Measurements from ENCODE around the gene HSF2BP. TPM values are rescaled to one million over a fixed set of nuclear protein-coding genes. Genes with fewer than 3 reads are reported as not detected.

The HSF2BP gene
- total RNA-seq, 1 experiment from 2014 or later, result 1.5 TPM

- CTCF ChIA-PET, result interaction anchor here (0.6 kb wide), 1 partner anchor 9 kb away, joined by 4 read pairs; no protein-coding TSS in a partner anchor
- Mint-ChIP-seq H3K4me1 (ENCODE audit: low read depth, unreplicated experiment) (no peaks in the 10 kb centered on the region), H3K27ac (ENCODE audit: unreplicated experiment) (no peak overlapping the region), H3K36me3 (ENCODE audit: insufficient read depth, unreplicated experiment) (peaks cover 12% of the 10 kb centered on the region), H3K4me3 (ENCODE audit: low read depth, unreplicated experiment) (no peak overlapping the region), H3K27me3 (ENCODE audit: unreplicated experiment) (no peaks in the 10 kb centered on the region), H3K9me3 (ENCODE audit: low read depth, unreplicated experiment) (no peaks in the 10 kb centered on the region)
- TF ChIP-seq CTCF (IDR thresholded peaks at IDR 0.05; ENCODE audit: unreplicated experiment), result no peak
- intact Hi-C loops (cut with micrococcal nuclease; ENCODE audit: unreplicated experiment), result no loop called here
- no peak for DNase-seq
- no TSS peak for BruUV-seq (replicated peaks)
These were observed 38.7 kb upstream of the HSF2BP start for GRCh38 chr21:43697758-43698643.

- H3K36me3 Mint-ChIP-seq (ENCODE audit: insufficient read depth, unreplicated experiment), result peaks cover 18% of the 10 kb centered on the region
- BruUV-seq (replicated peaks), result no TSS peak
- H3K4me3 Mint-ChIP-seq (ENCODE audit: low read depth, unreplicated experiment), result no peak overlapping the region
- CTCF ChIA-PET, result interaction anchor here (0.7 kb wide), 1 partner anchor 147 kb away, joined by 4 read pairs; no protein-coding TSS in a partner anchor
- H3K27ac Mint-ChIP-seq (ENCODE audit: unreplicated experiment), result no peak overlapping the region
- no peak for TF ChIP-seq CTCF (IDR thresholded peaks at IDR 0.05; ENCODE audit: unreplicated experiment)
- no peaks in the 10 kb centered on the region for H3K9me3 Mint-ChIP-seq (ENCODE audit: low read depth, unreplicated experiment)
- no peak for DNase-seq
- H3K4me1 Mint-ChIP-seq (ENCODE audit: low read depth, unreplicated experiment), result no peaks in the 10 kb centered on the region
- intact Hi-C loops (cut with micrococcal nuclease; ENCODE audit: unreplicated experiment), result no loop called here
- H3K27me3 Mint-ChIP-seq (ENCODE audit: unreplicated experiment), result no peaks in the 10 kb centered on the region
These were observed 36.9 kb upstream of the HSF2BP start for GRCh38 chr21:43696214-43696613.

- Mint-ChIP-seq H3K4me1 (ENCODE audit: low read depth, unreplicated experiment) (no peaks in the 10 kb centered on the region), H3K4me3 (ENCODE audit: low read depth, unreplicated experiment) (no peak overlapping the region), H3K27me3 (ENCODE audit: unreplicated experiment) (no peaks in the 10 kb centered on the region), H3K27ac (ENCODE audit: unreplicated experiment) (no peak overlapping the region), H3K9me3 (ENCODE audit: low read depth, unreplicated experiment) (no peaks in the 10 kb centered on the region), H3K36me3 (ENCODE audit: insufficient read depth, unreplicated experiment) (peaks cover 24% of the 10 kb centered on the region)
- intact Hi-C loops (cut with micrococcal nuclease; ENCODE audit: unreplicated experiment), result no loop called here
- no peak for DNase-seq
- CTCF ChIA-PET, result no interaction called here
- no peak for TF ChIP-seq CTCF (IDR thresholded peaks at IDR 0.05; ENCODE audit: unreplicated experiment)
- no TSS peak for BruUV-seq (replicated peaks)
These were observed 35.3 kb upstream of the HSF2BP start for GRCh38 chr21:43694437-43695079.

GRCh38 chr21:43693981-43694380 is 34.7 kb upstream of the HSF2BP start:
- DNase-seq, result no peak
- H3K36me3 Mint-ChIP-seq (ENCODE audit: insufficient read depth, unreplicated experiment), result peaks cover 24% of the 10 kb centered on the region
- CTCF ChIA-PET, result no interaction called here
- no peaks in the 10 kb centered on the region for H3K4me1 Mint-ChIP-seq (ENCODE audit: low read depth, unreplicated experiment)
- H3K4me3 Mint-ChIP-seq (ENCODE audit: low read depth, unreplicated experiment), result no peak overlapping the region
- H3K9me3 Mint-ChIP-seq (ENCODE audit: low read depth, unreplicated experiment), result no peaks in the 10 kb centered on the region
- H3K27me3 Mint-ChIP-seq (ENCODE audit: unreplicated experiment), result no peaks in the 10 kb centered on the region
- TF ChIP-seq CTCF (IDR thresholded peaks at IDR 0.05; ENCODE audit: unreplicated experiment), result no peak
- no peak overlapping the region for H3K27ac Mint-ChIP-seq (ENCODE audit: unreplicated experiment)
- no TSS peak for BruUV-seq (replicated peaks)
- intact Hi-C loops (cut with micrococcal nuclease; ENCODE audit: unreplicated experiment), result no loop called here

Data from Calu3 (cell line).